Stimulated activated CD8-positive, alpha-beta memory T cell treated with anti-CD3 and anti-CD28 coated beads, Interleukin-12 subunit alpha, Interleukin-12 subunit beta, amount 100 ng/mL, for 24 hours (primary cell): ENCODE results near the gene CCT5.
A peak's percentile ranks its signal among the peaks of the same experiment; 100 is the strongest.

Source experiments
- DNase-seq: peaks from one replicate; pipeline ENCODE4 v3.0.0-alpha.2; 2020; ENCODE audit errors: extremely low read depth

The CCT5 gene

DNA sequence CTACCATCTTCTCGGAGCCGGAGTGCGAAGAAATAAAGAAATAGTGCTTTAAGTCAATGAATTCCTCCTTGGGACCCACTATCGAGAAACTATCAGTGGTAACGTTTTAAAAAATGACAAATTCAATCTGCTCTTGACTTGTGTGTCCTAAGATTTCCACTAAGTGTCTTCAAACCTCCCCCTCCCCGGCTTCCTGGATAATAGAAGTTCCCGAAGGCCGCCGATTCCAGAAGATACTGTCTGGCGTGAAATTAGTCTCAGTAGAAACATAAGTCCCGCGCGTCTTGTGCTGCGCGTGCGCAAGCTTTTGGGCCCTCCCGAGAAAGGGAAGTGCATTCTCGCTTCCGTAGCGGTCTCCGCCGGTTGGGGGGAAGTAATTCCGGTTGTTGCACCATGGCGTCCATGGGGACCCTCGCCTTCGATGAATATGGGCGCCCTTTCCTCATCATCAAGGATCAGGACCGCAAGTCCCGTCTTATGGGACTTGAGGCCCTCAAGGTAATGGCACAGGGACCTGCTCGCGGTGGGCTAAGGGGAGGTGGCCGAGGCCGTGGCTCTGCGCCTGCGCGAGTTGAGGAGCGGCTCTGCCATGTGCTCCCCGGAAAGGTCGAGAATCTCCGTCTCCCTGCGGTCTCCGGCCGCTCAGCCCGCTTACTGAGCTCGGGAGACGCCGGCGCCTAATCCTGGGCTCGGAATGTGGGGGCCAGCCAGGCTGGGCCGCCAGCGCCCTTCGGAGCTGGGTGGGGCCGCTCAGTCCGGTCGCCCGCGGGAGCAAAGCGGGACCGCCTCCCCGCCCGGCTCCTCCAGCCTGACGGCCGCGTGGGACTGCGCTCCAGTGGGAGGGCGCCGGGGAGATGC is at the start of gene CCT5:
Gene CCT5, plus strand, starts transcription at position 333 of the 858 bp plus-strand sequence. Its CDS starts 61 bp downstream, at position 394.
- DNase-seq = peak; percentile 82

DNA sequence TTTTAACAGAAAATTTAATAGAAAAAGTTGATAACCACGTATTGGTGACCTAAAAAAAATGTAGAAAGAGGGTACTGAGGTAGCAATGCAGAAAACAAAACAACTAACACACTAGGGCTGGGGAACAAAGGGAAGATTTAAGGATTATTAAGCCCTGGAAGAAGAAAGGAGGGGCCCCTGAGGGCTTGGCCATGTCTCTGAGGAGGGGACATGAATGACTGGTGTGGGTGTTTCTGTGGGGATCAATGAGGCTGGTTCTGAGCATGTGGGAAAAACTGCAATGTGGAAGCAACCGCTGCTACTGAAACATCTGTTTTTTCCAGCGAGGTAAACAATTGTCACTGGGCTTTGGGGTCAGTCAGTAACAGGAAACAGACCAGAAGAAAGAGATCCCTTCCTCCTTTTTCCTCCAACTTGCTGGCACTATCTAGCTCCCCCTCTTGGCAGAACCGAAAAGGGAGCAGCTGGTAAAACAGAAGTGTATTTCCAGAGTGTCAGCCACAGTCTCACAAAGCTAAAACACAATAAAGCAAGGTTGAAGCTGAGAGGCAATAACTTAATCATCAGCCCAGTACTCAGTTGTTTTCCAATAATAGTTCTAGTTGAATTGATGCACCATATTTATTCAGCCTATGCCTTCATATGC is 48.7 kb upstream of the CCT5 start:
- DNase-seq = no peak

DNA sequence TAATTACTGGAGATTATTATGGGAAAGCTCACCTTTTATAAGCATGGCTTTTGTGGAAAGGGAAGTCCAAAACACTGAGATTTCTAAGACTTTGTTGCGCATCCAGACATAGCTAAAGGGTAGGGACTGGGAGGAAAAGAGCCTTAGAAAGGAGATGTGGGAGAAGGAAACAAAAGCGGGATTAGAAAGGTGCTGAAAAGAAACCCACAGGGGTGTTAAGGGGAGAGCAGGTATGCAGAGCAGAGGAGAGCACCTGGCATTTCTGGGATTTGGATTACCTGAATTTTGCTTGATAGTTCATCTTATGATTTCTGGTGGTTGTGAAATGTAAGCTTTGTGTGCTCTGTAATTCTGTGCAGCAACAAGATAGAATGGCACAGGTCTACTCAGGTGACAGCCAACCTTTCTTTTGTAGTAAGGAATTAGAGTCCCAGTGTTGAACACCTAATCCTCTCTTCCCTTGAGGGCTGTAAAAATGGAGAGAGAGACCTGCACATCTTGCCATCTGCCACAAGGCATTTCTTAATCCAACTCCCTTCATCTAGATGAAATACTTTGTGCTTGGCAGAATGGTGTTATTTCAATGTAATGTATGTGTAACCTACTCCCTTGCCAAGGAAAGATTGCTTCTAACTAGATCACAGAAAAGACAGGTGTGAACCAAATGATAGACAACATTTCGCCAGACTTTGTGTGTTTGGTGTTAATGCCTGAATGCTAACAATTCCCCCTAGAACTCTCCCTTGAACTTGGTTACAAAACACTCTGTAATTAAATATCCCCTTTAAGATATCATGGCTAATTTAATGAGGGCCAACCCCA is 47.8 kb upstream of the CCT5 start:
- no peak for DNase-seq

DNA sequence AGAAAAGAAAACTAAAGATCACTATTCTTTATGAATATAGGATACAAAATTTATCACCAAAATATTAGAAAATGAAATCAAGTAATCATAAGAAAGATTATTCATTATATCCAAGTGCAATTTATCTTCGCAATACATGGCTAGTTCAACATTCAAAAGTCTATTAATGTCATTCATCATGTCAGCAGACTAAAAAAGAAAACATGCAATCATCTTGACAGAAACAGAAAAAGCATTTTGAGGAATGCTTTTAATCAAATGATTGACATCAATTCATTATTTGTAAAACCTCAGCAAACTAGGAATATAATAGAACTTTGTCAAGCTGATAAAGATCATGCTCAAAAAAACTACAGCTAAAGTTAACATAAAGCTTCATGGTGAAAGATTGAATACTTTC is 41.1 kb upstream of the CCT5 start:
- no peak for DNase-seq

DNA sequence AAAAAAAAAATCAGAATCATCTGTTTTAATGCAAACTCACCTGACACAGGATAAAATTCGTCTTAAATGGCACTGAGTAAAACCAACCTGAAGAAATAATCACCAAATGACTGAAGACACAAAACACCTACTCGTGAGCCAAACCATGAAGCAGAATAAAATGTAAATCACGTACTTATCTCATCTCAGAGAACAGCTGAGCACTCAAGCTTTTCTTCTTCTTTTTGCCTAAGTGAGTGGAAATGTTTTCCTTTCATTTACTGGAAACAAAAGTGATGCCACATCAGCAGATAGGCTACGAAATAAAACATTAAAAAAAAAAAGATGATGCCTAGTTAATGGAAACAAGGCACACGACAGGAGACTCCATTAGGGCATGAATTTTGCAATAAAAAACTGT is 36.8 kb upstream of the CCT5 start:
- DNase-seq = no peak

DNA sequence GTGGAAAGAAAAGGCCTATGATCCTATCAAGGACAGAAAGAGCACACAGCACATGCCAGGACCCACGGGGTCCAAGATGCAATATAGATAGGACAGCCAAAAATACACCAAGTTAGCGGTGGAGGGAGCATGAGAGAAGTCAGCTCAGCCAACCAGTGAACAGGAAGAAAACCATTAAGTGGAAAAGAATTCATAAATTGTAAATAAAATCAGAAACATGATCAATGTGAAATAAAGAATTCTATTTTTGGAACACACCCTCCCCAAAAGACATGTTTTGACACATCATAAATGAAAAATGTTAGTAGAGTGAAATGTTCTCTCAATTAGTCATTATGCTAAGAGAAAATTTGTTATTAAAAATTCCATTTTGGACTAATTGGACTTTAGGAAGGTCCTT is 36.0 kb upstream of the CCT5 start:
- no peak for DNase-seq

DNA sequence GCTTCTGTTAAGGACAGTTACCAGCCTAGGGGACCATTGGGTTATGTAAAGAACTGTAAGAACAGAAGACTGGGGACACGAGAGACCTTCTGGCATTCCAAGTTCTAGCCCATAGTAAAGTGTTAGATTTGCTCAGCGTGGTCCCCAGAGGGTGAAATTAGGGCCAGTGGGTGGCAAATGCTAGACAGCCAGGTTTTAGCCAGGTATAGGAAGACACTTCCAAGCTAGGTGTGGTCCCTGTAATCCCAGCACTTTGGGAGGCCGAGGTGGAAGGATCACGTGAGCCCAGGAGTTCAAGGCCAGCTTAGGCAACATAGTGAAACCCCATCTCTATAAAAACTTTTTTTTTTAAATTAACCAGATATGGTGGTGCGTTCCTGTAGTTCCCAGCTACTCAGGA is 34.7 kb upstream of the CCT5 start:
- no peak for DNase-seq

DNA sequence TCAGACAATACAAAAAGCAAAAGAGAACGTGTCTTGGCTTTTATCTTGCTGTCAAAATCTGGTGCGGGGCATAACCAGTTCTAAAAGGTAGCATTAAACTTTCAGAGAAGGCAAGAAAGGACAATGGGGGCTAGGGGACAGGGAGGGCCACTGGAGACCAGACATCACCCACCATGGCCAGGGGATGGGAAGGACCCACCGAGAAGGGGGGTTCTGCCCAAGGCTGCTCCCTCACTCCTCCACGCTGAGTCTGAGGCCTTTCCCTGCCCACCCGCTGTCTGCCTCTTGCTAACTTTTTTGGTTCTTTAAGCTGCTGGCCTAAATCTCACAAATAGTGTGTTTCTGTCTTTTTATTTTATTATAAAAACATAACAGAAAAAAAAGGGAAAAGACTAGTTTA is 34.0 kb upstream of the CCT5 start:
- no peak for DNase-seq

DNA sequence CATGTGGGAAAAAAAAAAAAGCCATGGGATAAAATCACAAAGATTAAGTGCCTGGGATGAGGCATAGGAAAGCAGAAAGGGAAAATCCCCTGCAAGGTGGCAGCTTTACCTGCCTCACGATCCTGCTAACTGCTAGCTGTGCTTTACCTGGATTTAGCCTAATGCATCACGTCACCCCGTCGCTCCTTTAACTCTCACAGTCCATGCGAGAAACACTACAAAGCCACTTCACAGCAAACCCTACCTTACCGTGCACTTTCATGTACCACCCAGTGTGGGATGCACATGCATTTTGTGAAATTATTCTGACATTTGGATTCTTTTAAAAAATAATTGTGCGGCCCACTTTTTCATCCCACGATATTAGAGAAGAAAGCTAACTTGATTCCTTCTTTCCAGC is 31.4 kb upstream of the CCT5 start:
- no peak for DNase-seq

DNA sequence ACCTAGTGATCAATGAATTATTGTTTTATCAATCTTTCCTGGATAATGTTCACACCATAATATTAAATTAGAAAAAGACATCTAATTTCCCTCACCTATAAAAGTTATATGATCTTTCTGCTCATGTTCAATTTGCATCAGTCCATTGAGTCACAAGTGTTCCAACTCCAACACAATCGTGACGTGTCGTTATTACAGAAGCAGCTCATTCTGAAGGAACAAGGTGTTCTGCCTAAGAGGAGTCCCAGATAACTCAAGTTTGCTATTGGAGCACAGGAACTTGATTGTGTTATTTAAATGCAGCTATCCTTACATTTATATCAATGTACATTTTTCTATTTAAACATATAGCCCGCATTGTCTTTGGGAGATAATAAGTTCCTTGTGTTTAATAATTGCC is 31.0 kb upstream of the CCT5 start:
- no peak for DNase-seq

DNA sequence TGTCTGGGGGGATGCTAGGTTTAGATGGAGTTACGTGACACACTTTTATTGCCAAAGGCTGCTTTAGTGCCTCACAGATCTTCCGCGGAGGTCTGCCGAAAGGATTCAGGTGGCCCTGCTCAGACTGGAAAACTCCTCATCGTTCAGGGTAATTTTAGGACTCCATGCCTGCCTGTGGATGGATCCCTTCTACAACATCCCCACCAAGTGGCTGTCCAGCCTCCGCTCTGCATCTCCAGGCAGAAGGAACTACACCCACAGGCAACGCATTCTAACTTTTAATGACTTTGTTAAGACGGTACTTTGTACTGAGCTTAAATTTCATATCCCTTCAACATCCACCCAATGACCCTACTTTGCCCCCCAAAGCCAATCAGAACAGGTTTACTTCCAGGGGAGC is 29.8 kb upstream of the CCT5 start:
- DNase-seq = no peak

DNA sequence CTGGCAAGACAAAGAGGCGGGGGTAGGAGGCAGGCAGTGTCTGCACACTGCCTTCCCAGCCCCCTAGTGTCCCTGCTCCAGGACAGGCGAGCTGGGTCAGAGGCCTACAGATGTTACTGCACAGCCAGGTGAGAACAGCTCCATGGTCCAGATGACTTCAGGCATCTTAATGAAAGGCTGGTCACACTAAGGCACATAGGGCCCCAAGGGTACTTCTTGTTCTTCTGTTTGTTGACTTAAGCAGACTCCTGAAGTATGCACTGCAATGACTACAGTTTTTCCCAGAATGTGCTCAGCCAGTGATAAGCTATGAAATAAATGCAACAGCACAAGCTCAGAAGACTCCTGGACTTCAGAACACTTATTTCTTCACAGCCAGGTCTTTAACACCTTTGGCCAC is 27.8 kb upstream of the CCT5 start:
- DNase-seq = no peak

DNA sequence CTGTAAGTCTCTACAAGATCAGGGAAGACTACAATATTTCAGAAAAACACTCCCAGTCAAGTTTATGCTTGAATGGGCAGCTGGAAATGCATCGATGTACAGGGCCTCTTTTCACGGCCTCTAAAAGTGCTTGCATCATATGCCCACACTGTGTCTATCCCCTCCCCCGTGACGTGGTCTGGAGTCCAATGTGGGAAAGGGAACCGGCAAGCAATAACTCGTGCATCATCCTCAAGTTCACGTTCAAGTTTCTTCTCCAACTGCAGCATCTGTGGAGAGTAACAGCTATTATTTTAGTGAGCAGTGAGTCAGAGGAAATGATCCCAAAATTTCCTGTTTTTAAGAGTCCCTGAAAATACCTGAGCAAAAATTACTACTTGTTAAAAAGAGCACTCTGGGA is 22.7 kb upstream of the CCT5 start:
- DNase-seq = no peak

DNA sequence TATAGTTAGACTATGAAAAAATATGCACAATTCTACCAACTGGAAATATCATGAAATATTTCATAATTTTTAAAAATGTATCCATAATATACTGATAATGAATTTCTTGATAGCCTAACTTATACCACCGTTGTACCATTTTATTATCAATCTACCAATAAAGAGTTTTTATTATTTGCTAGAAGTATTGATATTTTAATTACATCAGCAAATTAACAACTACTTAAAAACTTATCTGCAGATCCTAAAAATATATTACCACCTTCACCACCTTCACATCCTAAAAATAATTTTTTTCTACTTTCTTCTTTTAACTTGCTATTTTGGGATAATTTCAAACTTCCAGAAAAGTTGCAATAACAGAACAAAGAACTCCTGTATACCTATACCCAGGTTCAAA is 21.8 kb upstream of the CCT5 start:
- no peak for DNase-seq

DNA sequence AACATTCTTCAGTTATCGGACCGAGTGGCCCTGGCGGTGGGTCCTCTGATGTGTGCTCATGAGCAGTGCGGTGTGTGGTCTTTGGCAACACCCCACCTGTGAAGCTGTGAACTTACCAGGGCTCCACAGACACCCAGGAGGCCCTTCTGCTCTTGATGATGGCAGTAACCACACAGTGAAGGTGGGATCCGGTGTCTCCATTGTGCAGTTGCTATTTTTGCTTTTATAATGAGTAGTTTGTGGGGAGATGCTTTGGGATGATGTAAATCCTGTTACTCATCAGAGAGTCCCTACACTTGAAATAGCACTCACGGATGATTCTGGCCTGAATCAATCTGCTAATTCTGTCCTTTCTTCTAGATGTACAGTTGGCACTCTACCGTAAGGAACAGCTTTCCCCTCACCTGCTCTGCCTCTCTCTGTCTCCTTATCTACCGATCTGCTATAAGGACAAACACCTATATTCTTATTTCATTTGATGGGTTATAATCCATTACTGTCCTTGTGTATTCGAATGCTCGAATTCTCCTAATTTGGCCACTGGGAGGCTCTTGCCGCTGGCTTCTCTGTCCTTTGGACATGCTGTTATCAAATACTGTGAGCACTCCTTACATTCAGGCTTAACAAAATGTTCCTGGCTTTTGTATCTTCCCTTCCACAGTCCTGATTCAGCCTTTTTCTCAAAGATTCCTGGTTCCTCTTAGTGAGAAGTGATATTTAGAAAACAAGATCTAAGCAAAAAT is 20.6 kb upstream of the CCT5 start:
- no peak for DNase-seq

DNA sequence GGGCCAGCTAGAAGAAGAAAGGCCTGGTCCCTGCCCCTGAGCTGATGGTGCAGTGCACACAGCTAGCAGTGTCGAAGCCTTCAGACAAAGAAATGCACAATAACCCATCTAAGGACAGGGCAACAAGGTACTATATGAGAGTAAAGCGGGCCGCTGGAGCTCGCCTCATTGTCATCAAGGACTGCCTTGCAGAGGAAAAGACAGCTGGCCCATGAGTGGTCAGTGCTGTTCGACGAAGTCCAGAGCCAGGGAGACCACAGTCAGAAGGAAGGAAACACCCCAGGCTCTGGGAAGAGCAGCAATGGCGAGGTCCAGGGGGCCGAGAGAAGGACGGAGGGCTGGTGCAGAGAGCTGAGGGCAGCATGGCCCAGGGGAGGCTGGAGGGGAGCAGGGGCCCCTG is 17.7 kb upstream of the CCT5 start:
- no peak for DNase-seq

DNA sequence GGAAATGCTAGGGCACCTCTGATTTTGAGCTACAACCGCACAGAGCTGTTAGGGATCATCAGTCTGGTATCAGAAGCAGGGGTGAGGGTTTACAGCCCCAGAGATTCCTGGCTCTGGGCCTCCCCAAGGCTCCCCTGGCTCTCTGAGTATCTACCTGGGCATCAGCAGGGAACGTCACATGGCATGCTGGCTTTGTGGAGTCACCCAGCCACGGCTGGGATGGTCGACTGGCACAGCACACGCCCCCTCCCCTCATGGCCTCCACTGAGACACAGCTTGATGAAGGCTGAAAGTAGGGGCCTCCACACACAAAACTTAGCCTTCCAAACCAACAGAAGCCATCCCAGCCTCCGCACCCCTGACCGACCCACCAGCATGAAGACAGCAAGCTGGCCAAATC is 17.1 kb upstream of the CCT5 start:
- no peak for DNase-seq

DNA sequence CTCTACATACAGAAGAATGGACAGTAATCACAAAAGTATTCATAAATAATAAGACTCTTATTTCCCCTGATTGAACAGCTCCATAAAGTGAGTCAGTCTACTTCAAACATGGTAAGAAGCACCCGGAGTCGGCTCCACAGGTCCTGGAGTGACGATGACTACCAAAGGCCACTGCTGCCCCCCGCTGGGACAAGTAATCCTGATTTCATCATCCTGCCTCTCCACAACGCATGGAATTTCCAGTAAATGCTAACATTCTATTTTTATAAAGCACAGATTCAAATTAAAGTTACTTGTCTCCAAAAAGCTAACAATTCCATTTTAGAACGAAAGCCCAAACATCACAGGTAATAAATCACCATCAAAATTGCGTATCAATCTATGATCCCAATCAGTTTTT is 16.6 kb upstream of the CCT5 start:
- DNase-seq = no peak

DNA sequence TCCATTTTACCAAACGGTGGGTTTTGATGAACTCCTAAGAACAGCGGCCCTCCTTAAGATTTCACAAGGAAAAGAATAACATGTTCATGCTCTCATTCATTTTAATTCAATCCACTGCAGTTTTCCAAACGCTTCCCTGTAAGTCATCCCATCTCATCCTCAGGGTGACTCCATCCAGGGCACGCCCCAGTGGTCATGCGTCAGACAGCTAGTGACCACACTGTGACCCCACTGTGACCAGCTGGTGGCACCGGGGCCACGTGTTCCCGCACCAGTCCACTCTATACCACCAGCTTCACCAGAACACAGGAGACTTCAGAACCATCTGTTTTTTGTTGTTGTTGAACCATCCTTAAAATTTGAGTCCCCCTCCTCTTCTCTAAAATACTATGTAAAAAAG is 14.7 kb upstream of the CCT5 start:
- DNase-seq = no peak

DNA sequence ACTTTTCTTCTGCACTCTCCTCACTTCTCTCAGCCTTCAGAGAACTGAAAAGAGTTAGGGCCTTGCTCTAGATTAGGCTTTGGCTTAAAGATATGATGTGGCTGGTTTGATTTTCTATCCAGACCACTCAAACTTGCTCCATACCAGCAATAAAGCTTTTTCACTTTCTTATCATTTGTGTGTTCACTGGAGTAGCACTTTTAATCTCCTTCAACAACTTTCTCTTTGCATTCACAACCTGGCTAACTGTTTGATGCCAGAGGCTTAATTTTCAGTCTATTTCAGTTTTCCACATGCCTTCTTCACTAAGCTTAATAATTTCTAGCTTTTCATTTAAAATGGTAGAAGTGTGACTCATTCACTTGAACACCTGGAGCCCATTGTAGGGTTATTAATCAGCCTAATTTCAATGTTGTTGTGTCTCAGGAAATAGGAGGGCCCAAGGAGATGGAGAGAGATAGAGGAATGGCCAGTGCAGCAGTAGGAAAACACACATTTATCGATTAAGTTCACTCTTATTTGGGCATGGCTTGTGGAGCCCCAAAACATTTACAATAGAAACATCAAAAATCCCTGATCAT is 6.3 kb upstream of the CCT5 start:
- no peak for DNase-seq

DNA sequence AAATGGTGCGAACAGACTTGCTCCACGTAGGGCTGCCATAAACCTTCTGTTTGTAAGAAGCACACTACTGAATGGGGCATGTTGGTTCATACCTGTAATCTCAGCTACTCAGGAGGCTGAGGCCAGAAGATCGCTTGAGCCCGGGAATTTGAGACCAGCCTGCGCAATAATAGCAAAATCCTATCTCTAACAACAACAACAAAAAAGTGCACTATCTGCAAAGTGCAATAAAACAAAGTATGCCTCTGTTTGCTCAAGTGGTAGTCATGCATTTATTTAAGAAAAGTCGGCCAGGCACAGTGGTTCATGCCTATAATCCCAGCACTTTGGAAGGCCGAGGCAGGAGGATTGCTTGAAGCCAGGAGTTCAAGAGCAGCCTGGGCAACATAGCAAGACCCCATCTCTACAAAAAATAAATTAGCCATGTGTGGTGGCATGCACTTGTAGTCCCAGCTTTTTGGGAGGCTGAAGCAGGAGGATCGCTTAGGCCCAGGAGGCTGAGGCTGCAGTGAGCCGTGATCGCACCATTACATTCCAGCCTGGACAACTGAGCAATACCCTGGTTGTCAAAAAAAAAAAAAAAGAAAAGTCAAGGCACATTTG is 5.6 kb upstream of the CCT5 start:
- no peak for DNase-seq
